CD4-positive, alpha-beta T cell treated with Interleukin-17A for 4 hours (primary cell): ENCODE data around the gene LGALS3BP.

Source experiments
- DNase-seq: peaks from one replicate; pipeline ENCODE4 v3.0.0-alpha.2; 2020; ENCODE audit warnings: mixed read lengths

Gene LGALS3BP

DNA sequence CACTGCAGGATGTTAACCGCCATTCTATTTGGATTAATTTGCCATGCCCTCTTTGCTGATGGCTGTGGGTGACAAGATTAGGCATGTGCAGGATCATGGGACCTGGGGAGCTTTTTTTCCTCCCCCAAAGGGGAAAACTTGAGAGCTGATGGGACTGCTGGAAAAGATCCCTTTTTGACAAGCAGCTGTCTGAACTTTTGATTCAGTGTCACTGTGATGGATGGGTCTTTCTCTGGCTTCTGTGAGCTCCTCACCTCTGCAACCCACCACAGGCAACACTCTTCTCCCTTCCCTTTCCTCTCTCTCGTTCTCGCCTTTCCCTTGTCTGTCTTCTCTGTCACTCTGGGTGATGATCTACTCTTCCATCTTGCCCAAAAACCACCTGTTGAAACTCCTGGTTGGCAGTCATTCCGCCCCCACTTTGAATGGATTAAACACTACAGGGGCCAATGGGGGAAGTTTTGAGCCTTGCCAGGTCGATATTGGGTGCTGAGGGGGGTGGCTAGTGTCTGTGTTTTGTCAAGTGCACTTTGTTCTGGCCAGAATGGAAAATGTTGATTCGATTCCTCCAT, 32.9 kb upstream of the LGALS3BP start:
- no peak for DNase-seq

DNA sequence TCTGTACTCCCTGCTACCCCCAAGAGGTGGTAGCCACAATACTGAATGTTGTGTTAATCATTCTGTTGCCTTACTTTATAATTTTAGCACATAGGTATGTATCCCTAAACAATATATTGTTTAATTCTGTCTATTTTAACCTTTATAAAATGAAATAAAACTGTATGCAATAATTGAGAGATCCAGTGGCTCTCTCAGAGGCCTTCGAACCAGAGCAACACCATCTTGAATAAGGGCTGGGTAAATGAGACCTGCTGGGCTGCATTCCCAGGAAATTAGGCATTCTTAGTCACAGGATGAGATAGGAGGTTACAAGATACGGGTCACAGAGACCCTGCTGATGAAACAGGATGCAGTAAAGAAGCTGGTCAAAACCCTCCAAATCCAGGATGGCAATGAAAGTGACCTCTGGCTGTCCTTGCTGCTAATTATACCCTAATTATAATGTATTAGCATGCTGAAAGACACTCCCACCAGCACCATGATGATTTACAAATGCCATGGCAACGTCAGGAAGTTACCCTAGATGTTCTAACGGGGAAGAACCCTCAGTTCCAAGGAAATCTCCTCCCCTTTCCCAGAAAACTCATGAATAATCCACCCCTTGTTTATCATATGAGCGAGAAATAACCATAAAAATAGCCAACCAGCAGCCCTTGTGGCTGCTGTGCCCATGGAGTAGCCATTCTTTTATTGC, 31.9 kb upstream of the LGALS3BP start:
- no peak for DNase-seq

DNA sequence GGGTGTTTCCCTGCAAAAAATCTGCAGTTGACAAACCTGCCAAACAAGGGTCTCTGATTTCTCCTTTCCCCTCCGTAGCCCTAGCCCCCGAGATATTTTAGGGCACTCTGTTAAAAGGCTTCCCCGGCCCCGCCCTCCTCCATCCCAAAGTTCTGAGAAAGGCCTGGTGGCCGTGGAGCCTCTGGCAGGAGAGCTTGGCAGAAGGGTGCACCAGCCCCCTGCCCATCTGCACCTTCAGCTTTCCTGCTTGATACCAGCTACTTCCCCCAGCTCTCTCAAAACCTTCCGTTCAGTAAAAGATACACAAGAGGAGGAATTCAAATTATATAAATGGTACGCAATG, 30.6 kb upstream of the LGALS3BP start:
- DNase-seq: no peak

DNA sequence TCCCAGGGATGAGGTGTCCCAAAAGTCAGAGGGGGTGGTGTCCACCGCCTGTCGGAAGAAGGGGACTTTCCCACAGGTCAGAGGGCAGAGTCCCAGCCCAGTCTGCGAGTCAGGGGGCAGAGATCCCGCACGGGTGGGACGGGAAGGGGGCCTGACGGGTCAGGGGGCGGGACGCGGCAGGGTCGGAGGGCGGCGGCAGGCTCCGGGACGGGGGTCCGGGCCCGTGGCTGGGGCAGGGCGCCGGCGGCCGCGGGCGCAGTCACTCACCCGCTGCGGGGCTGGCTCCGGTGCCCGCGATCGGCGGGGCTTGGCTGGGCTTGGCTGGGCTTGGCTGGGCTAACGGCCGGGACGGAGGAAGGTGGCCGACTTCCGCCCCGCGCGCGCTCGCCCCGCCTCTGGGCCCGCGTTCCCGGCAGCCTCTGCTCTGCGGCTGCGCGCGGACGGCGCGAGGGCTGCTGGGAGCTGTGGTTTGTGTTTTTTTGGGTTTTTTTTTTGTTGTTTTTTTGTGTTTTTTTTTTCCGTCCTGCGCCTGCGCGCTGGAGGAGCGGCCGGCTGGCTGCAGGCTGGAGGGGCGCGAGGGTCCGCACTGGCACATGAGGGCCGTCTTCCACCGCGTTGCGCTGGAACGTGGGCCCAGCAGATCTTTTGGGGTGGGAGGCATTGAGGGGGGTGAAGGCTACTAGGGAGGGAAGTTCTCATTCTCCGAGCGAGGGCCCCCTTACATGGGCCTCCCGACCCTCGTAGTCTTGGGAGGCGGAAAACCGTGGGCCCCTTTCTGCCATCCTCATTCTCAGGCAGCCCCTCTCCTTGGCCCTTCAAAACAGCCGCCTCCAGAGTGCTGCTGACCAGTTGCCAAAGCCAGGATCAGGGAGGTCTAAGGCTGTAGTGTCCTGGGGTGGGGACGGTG, 29.9 kb upstream of the LGALS3BP start, which contains the start of gene CANT1:
CANT1 (minus strand) TSS at position 368 of the 907 bp plus-strand sequence. CDS start 12,142 bp downstream, outside the sequence.
- peak; percentile 88 for DNase-seq

DNA sequence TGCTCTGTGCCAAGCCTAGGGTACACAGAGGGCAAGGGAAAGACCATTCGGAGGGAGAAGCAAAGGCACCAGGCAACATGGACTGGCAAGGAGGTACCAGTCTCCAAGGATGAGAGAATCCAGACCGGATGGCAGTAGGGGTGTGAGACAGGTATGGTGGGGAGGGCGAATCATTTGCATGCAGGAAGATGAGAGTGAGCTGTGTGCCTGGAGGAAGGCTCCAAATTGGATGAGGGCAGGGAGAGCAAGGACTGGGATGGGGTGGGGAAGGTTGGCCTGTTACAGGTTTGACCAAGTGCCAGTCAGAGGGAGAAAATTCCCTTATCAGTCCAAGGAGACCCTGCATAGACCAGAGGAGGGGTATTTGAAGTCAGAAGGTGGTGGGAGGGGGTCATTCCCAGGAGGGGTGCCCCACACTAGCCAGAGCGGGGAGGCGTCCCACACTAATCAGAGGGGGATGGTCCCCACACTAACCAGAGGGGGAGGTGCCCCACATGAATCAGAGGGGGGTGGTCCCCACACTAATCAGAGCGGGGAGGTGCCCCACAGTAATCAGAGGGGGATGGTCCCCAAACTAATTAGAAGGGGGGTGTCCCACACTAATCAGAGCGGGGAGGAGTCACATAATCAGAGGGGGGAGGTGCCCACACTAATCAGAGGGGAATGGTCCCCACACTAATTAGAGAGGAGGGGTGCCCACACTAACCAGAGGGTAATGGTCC, 29.1 kb upstream of the LGALS3BP start:
- no peak for DNase-seq

DNA sequence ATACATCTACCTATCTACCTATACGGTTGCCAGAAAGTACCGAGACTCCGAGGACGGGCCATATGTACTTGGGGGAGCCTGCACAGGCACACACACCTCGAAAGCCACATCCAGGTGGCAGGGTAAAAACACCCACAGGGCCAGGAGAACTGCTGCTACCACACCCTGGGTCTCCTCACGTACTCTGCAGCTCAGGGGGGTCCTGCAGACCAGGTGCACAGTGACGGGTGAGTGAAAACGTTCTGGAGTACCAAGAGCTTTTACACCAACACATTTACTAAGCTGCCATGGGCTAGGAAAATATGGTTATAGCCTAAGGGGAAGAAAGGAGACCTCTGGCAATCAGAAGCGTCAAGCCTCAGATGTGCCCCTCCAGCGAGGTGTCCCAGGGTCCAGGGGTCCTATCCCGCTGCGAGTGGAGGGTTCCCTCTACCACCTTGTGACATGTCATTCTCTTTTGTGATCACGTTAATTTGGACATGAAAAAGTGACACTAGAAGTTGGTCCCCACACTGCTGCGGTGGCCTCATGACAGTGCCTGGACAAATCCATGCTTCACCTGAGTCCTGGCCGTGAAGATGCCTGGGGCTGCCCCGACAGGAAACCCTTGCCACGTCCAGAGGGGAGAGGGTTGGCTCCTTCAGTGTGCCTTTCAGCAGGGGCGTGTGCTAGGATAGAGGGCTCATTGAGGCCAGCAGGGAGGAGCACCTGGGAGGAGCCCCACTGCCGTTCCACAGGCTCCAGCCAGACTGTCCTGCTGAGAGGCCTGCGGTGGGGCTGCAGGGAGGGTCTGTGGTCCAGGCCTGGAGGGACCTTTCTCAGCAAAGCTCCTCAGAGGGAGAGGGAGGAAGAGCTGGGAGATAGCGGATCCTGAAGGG, 28.0 kb upstream of the LGALS3BP start:
- DNase-seq: no peak

DNA sequence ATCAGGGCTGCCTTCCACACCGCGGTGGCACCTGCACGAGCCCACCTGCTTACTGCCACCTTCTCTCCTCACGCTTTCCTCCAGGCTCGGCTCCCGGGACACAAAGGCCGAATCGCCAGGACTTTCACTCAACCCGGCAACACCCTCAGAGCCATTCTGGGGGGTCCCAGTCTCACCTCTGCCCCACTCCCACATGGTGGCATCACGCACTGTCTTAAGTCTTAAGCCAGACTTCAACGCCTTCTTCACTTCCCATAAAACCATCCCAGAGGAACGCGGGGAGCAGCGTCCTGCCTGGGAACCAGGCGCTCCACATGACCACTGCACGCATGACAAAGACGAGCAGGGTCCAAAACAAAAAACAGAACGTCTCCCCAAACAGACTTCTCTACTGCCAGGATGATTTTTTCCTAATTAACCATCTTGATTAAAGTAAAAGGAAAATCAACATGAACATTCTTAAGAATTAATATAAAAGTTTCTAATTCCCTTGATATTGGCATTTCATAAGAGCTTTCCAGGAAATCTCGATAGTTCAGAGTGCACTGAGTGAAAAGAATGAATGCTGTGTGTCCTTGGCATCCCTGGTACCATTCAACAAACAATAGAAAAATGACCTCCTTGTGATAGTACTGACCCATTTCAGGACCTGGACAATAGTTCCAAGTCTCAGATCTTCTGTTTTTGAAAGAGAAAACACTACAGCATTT, 27.2 kb upstream of the LGALS3BP start:
- DNase-seq: no peak

DNA sequence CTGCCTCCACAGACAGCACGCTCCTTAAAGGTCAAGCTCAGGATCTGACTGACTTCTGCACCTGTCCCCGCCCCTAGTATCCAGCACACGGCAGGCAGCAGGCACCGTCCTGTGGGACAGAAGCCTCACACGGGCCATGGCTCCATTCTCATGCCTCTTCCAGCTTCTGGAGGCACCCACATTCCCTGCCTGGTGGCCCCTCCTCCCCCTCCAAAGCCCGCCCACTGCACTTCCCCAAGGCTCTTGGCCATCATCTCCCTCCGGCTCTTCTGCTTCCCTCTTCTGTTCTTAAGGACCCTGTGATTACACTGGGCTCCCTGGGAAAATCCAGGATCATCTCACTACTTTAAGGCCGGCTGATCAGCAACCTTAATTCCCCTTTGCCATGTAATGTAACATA, 26.3 kb upstream of the LGALS3BP start:
- DNase-seq: no peak

DNA sequence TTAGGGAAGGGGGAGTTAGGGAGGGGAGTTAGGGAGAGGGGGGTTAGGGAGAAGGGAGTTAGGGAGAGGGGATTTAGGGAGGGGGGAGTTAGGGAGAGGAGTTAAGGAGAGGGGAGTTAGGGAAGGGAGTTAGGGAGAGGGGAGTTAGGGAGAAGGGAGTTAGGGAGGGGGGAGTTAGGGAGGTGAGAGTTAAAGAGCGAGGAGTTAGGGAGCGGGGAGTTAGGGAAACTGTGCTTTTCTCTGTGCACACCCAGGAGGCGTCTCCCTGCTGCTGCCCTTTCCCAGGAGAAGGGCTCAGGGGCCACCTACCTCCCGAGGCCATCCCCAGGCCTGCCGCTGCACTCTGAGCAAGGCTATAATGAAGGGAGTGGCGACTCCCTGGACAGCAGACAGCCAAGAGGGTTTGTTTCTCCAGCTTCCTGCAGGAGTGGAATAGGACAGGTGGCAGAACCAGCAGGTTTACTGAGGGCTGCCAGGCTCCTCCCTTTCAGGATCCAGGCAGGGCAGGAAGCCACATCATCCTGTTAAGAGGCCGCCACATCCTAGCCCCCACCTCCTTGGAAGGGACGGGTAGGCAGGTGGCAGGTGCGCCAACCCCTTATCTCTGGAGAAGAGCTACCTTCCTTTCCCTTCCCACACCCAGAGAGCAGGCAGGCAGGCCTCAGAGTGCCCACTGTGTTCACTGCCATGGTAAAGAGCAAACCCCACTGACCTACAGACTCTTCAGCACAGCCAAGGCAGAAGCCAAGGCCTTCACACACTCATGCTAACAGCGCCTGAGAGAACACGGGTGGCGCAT, 25.5 kb upstream of the LGALS3BP start:
- peak; percentile 44 for DNase-seq

DNA sequence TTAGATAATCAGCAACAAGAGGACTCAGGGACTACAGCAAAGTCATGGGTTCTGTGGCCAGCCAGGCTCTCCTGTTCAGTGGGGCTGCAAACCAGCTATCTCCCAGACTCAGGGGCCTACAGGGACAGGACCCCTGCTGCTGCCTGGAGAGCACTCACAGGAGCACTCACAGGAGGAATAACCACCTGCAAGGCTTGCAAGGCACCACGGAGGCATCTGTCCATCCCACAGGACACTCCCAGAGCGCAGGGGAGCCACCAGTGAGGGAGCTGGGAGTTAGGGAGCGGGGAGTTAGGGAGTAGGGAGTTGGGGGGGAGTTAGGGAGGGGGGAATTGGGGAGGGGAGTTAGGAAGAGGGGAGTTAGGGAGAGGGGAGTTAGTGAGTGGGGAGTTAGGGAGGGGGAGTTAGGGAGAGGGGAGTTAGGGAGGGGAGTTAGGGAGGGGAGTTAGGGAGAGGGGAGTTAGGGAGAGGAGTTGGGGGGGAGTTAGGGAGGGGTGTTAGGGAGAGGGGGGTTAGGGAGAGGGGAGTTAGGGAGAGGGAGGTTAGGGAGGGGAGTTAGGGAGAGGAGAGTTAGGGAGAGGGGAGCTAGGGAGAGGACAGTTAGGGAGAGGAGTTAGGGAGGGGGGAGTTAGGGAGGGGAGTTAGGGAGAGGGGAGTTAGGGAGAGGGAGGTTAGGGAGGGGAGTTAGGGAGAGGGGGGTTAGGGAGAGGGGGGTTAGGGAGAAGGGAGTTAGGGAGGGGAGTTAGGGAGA, 24.1 kb upstream of the LGALS3BP start:
- DNase-seq: no peak

DNA sequence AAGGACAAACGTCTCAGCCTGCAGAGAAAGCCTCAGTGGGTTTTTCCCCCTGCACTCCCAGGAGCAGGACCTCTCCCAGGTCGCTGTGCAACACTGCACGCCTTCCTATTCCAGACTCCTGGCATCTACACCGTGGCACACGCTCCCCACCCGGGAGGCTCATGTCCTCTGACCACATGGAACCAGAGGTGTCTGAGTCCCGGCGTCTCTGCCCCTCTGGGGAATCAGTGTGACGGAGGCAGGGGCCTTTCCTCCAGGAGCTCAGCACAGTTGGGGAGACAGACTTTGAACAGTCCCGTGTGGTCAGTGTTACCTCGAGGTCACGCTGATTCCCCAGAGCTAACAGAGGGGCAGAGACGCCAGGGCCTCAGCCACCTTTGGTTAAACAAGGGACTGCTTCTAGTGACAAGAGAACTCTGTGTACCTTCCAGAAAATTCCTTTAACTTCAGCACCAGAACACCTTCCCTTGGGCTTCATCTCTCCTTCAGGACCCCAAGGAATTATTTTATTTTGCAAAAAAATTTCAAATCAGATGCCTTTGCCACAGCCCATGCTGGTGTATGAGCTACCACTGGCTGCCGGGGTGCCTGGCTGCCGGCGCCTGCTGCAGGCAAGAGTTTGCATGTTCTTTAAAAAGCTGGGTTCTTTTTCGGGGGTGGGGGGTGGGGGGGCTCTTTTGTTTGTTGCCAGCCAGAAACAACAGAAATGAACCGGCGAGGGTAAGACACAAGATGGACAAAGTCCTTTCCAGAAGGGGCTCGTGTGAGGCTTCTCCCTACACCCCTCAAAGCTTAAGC, 23.3 kb upstream of the LGALS3BP start:
- DNase-seq: no peak

DNA sequence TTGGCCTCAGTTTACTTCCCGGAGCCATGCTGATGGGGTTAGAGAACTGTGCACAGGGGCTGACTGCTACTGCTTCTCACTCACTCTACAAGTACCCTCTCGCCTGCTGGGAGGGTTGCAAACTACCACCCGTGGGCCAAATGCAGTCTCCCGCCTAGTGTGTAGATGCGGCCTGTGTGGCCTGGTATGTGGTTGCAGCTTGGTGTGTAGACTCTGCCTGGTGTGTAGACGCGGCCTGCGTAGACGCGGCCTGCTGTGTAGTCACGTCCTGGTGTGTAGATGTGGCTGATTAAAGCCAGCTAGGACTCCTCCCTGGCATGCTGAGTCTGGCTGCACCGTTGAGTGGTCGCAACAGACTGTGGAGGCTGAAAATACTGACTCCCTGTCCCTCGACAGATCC, 22.6 kb upstream of the LGALS3BP start:
- DNase-seq: no peak

DNA sequence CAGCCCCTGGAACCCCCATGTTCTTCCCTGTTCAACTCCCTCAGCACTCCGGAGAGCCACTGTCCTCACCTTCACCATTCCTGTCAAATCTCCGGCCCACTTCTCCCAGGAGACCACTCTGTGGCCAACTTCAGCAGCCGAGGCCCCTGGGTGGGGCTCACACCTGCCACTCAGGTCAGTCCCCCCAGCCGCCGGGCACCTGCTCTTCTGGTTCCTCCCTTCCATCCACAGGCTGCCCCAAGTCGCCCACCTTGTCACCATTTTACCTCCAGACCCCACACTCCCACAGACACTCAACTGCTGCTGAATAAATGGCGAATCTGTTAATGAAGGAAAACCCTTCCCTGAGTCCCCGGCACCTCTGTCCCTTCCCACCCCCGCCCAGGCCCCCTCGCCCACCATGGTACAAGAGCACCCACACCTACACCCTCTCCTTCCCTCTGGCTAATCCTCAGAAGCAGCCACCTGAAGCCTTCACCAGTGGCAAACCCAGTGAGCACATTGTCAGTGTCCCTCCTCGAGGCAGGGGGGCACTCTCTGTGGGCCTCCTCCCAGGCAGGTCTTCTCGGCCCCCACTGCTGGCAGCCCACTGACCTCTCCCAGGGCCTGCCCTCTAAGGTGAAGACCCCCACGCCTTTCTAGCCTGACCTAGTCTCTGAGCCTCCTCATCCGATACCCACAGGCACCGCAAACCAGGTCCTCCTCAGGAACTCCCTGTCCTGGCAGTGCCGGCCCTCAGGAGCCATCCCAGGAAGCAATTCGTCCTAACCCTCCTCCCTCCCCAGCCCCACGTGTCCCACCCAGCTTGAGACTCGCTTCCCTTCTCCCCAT, 21.7 kb upstream of the LGALS3BP start:
- DNase-seq: no peak

DNA sequence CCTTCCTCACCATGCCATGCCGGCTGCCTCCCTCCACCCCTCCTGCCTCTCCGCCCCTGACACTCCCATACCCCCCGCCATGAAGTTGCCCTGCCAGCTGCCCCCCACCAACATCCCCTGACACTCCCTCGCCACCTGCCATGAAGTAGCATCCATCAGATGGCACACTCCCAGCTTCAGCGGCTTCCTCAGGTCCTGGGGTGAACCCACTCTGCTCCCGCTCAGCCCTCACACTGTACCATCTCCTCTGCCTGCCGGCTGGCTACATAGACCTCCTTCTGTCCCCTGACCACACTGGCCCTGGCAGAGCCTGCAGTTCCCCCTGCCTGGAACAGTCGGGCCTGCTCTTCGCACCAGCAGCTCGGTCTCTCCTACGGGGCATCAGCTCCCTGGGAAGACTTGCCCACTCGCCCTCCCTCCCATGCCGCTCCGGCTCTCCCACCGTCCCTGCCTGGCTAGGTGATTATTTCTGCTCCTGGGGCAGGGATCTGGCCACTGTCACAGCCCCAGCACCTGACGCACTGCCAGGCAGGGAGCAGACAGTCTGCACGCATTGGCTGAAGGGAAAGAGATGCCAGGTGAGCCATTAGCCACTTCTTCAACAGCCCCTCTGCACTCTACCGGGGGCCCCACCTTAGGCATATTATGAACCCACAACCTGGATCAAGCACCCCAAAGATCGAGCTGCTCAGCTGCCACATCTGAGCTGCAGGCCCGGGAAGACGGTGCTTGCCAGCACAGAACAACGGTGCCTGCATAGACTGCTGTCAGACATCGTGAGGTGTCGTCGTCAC, 20.9 kb upstream of the LGALS3BP start:
- no peak for DNase-seq

DNA sequence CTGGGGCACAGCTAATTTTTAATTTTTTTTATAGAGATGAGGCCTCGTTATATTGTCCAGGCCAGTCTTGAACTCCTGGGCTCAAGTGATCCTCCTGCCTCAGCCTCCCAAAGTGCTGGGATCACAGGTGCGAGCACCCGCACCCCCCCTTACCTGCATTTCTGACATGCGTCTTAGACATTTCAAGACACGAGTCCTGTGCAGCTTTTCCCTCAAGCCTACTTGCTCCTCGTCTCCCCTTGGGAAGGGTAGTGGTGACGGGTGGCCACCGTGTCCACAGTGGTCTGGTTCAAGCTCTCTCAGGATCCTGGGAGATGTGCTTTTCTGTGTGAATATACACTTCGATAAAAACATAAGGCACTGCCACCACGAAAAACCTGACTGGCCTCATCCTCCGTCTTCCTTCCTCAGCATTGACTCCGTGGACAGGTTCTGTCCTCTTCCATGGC, 20.2 kb upstream of the LGALS3BP start:
- DNase-seq: no peak

DNA sequence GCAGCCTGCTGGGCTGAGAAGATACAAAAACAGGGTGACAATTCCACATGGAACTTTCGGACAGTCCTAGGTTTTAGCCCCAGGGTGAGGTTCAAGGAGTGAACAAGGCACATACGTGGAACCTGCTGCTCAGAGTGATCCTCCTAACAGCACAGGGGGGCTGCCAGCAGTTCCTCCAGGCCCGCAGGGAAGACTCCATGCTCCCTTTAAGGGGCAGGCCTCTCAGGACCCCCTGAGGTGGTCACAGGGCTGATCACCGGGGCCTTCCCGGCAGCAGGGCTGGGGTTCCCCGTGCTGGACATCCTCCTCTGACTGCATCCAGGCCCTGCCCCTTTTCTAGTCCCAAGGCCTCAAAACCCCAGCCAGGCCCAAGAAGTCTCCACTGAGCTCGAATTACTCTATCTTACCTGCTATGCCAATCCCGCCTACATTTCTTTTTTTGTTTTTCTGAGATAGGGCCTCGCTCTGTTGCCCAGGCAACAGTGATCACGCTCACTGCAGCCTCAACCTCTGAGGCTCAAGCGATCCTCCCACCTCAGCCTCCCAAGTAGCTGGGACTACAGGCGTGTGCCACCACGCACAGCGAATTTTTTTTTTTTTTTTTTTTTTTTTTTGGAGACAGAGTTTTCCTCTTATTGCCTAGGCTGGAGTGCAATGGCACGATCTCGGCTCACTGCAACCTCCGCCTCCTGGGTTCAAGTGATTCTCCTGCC, 19.5 kb upstream of the LGALS3BP start:
- DNase-seq: no peak
